Neural cell (in vitro differentiated cells): Measurements from ENCODE around the gene TUBE1. TPM values are rescaled to one million over a fixed set of nuclear protein-coding genes. Genes with fewer than 3 reads are reported as not detected.

Source experiments
- H2AFZ ChIP-seq: fragments of 200-600, 300-800 bp; sonication (generic), shearing (Covaris generic); 2 replicates; pipeline ENCODE4 v1.6.0; 2014; ENCODE audit warnings: low read depth, mild to moderate bottlenecking, antibody characterized with exemption, low read length, moderate library complexity
- H3F3A ChIP-seq: fragments of 200-600 bp; shearing (Covaris generic); 2 replicates; pipeline ENCODE4 v1.6.1; 2016; ENCODE audit warnings: mild to moderate bottlenecking, moderate library complexity, mixed read lengths, antibody characterized with exemption, low read length; ENCODE audit not compliant: insufficient read depth, poor library complexity, severe bottlenecking
- H3K27ac ChIP-seq: fragments of 200-600, 300-800 bp; sonication (generic), shearing (Covaris generic); 2 replicates; pipeline ENCODE4 v1.5.1; 2014; ENCODE audit warnings: mild to moderate bottlenecking, low read length, moderate library complexity
- H3K27me3 ChIP-seq: fragments of 300-800, 200-600 bp; sonication (generic), shearing (Covaris generic); 2 replicates; pipeline ENCODE4 v1.6.0; 2014; ENCODE audit warnings: mild to moderate bottlenecking, low read depth, low read length, moderate library complexity; ENCODE audit not compliant: insufficient read depth
- H3K36me3 ChIP-seq: fragments of 300-800, 200-600 bp; sonication (generic), shearing (Covaris generic); 2 replicates; pipeline ENCODE4 v1.5.1; 2014; ENCODE audit warnings: mild to moderate bottlenecking, antibody characterized with exemption, low read length, moderate library complexity; ENCODE audit not compliant: insufficient read depth
- H3K4me2 ChIP-seq: fragments of 300-800, 200-600 bp; sonication (generic), shearing (Covaris generic); 2 replicates; pipeline ENCODE4 v1.6.0; 2014; ENCODE audit warnings: mild to moderate bottlenecking, low read length
- H3K4me3 ChIP-seq: fragments of 300-800, 200-600 bp; sonication (generic), shearing (Covaris generic); 2 replicates; pipeline ENCODE4 v1.5.1; 2014; ENCODE audit warnings: mild to moderate bottlenecking, low read length, moderate library complexity
- H3K79me2 ChIP-seq: fragments of 200-600 bp; shearing (Covaris generic); replicated peaks from 2 replicates; pipeline ENCODE4 v1.6.0; 2014; ENCODE audit warnings: mild to moderate bottlenecking, low read length, moderate library complexity; ENCODE audit not compliant: insufficient read depth
- H3K9ac ChIP-seq: fragments of 300-800, 200-600 bp; sonication (generic), shearing (Covaris generic); 2 replicates; pipeline ENCODE4 v1.6.1; 2016; ENCODE audit warnings: mild to moderate bottlenecking, low read length, mixed read lengths
- H3K9me2 ChIP-seq: fragments of 200-600 bp; shearing (Covaris generic); 2 replicates; pipeline ENCODE4 v1.6.1; 2016; ENCODE audit warnings: mild to moderate bottlenecking, low read length, mixed read lengths; ENCODE audit not compliant: insufficient read depth
- H3K9me3 ChIP-seq: fragments of 200-600, 300-800 bp; sonication (generic), shearing (Covaris generic); 2 replicates; pipeline ENCODE4 v1.6.1; 2016; ENCODE audit warnings: mild to moderate bottlenecking, mixed run types, low read length, moderate library complexity, mixed read lengths
- H4K20me1 ChIP-seq: fragments of 200-600 bp; shearing (Covaris generic); 2 replicates; pipeline ENCODE4 v1.6.1; 2016; ENCODE audit warnings: mild to moderate bottlenecking, mixed run types; ENCODE audit not compliant: insufficient read depth
- CTCF ChIP-seq: fragments of 450-650 bp; IDR thresholded peaks from 2 replicates; pipeline ENCODE4 v1.5.1; 2014; ENCODE audit warnings: antibody characterized with exemption, mild to moderate bottlenecking, moderate library complexity; ENCODE audit not compliant: poor library complexity, severe bottlenecking
- EP300 ChIP-seq: fragments of 450-650 bp; conservative IDR thresholded peaks from 2 replicates; pipeline ENCODE4 v1.6.1; 2014; ENCODE audit warnings: antibody characterized with exemption, mild to moderate bottlenecking, moderate library complexity; ENCODE audit not compliant: poor library complexity, severe bottlenecking
- EZH2 ChIP-seq: fragments of 200-600, 300-800 bp; shearing (Covaris generic), sonication (generic); IDR thresholded peaks from 2 replicates; pipeline ENCODE4 v1.6.1; 2014; ENCODE audit warnings: antibody characterized with exemption, low read length, borderline replicate concordance, mild to moderate bottlenecking; ENCODE audit not compliant: insufficient read depth, poor library complexity, severe bottlenecking
- MXI1 ChIP-seq: fragments of 450-650 bp; conservative IDR thresholded peaks from 2 replicates; pipeline ENCODE4 v1.6.1; 2014; ENCODE audit warnings: antibody characterized with exemption, mild to moderate bottlenecking; ENCODE audit not compliant: poor library complexity, severe bottlenecking
- POLR2AphosphoS5 ChIP-seq: IDR thresholded peaks from 2 replicates; pipeline ENCODE4 v1.6.1; 2012
- RAD21 ChIP-seq: fragments of 450-650 bp; conservative IDR thresholded peaks from 2 replicates; pipeline ENCODE4 v1.6.1; 2014; ENCODE audit warnings: antibody characterized with exemption, mild to moderate bottlenecking, moderate library complexity
- SMC3 ChIP-seq: fragments of 450-650 bp; conservative IDR thresholded peaks from 2 replicates; pipeline ENCODE4 v1.6.1; 2014; ENCODE audit warnings: antibody characterized with exemption, mild to moderate bottlenecking, moderate library complexity; ENCODE audit not compliant: poor library complexity
- TAF1 ChIP-seq: IDR thresholded peaks from 2 replicates; pipeline ENCODE4 v1.6.1; 2012; ENCODE audit warnings: low read depth
- polyA plus RNA-seq: library from polyadenylated mRNA; depleted of rRNA; stranded (reverse); fragments of >200 nt; gene quantifications from 2 replicates; pipeline ENCODE4 v1.2.3, GENCODE V29; 2014
- TF ChIP-seq, protein P1 (sequence below): IDR thresholded peaks from 2 replicates; pipeline ENCODE4 v1.6.1; 2012; ENCODE audit warnings: borderline replicate concordance

The TUBE1 gene
- polyA plus RNA-seq, 1 donor from 2014 or later, result 180 TPM

- H3K4me2 ChIP-seq, result no peak overlapping the region
- no peaks in the 10 kb centered on the region for H3K9me3 ChIP-seq
- H3K36me3 ChIP-seq, result no peaks in the 10 kb centered on the region
- H3K79me2 ChIP-seq, result no peaks in the 10 kb centered on the region
- no peak overlapping the region for H3K9ac ChIP-seq
- H3K9me2 ChIP-seq, result no peaks in the 10 kb centered on the region
- no peaks in the 10 kb centered on the region for H3K27me3 ChIP-seq
- H3K27ac ChIP-seq, result no peak overlapping the region
- H4K20me1 ChIP-seq, result no peaks in the 10 kb centered on the region
- H3F3A ChIP-seq, result no peaks in the 10 kb centered on the region
- TF ChIP-seq MXI1, result no peak
- no peak for TF ChIP-seq EP300
- TF ChIP-seq SMC3, result no peak
- TF ChIP-seq TAF1, result no peak
- TF ChIP-seq, protein P1, sequence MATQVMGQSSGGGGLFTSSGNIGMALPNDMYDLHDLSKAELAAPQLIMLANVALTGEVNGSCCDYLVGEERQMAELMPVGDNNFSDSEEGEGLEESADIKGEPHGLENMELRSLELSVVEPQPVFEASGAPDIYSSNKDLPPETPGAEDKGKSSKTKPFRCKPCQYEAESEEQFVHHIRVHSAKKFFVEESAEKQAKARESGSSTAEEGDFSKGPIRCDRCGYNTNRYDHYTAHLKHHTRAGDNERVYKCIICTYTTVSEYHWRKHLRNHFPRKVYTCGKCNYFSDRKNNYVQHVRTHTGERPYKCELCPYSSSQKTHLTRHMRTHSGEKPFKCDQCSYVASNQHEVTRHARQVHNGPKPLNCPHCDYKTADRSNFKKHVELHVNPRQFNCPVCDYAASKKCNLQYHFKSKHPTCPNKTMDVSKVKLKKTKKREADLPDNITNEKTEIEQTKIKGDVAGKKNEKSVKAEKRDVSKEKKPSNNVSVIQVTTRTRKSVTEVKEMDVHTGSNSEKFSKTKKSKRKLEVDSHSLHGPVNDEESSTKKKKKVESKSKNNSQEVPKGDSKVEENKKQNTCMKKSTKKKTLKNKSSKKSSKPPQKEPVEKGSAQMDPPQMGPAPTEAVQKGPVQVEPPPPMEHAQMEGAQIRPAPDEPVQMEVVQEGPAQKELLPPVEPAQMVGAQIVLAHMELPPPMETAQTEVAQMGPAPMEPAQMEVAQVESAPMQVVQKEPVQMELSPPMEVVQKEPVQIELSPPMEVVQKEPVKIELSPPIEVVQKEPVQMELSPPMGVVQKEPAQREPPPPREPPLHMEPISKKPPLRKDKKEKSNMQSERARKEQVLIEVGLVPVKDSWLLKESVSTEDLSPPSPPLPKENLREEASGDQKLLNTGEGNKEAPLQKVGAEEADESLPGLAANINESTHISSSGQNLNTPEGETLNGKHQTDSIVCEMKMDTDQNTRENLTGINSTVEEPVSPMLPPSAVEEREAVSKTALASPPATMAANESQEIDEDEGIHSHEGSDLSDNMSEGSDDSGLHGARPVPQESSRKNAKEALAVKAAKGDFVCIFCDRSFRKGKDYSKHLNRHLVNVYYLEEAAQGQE, result no peak
- TF ChIP-seq RAD21, result no peak
- TF ChIP-seq EZH2, result no peak
- no peak for TF ChIP-seq CTCF
- TF ChIP-seq POLR2AphosphoS5, result no peak
- no peak overlapping the region for H3K4me3 ChIP-seq
- H2AFZ ChIP-seq, result no peak overlapping the region
These were observed 36.9 kb downstream of the TUBE1 start for GRCh38 chr6:112050429-112050828.

GRCh38 chr6:112049996-112050395, 37.3 kb downstream of the TUBE1 start:
- Histone ChIP-seq H3K9ac (no peak overlapping the region), H3K36me3 (no peaks in the 10 kb centered on the region), H3K4me3 (no peak overlapping the region), H3K27ac (no peak overlapping the region), H3K9me3 (no peaks in the 10 kb centered on the region), H3K9me2 (no peaks in the 10 kb centered on the region), H3F3A (no peaks in the 10 kb centered on the region), H4K20me1 (no peaks in the 10 kb centered on the region), H2AFZ (no peak overlapping the region), H3K27me3 (no peaks in the 10 kb centered on the region), H3K79me2 (no peaks in the 10 kb centered on the region), H3K4me2 (no peak overlapping the region)
- no peak for TF ChIP-seq CTCF
- no peak for TF ChIP-seq RAD21
- no peak for TF ChIP-seq EP300
